ENCODE results near the gene SNN. TPM values are rescaled to one million over a fixed set of nuclear protein-coding genes. Genes with fewer than 3 reads are reported as not detected.

The SNN gene
- total and polyA plus RNA-seq, 2 of the 8 experiments (the other 6 are each of a cell fraction or from before 2014, with no cell fraction given): 37.4 to 66.9 TPM

DNA sequence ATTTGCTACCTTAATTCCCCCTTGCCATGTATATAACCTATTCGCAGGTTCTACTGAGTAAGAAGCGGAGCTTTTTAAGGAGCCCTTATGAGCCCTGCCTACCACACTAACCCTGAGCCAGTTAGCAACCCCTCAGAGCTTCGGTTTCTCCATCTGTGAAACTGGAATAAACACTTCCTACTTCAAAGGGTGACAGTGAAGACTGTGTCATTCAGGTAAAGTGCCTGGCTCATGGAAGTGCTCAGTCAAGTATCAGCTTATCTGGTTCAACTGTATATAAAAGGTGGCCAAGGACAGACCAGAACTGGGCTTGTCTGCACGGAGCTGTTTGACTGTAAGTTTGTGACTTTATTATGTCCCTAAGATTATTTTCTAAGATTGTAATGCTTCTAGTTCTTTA, 43.4 kb downstream of the SNN start:
- Histone ChIP-seq H4K91ac (replicated peaks; ENCODE audit: insufficient read length, low read length) (no peak overlapping the region), H3K56ac (replicated peaks; ENCODE audit: insufficient read length, low read depth, low read length) (no peak overlapping the region), H3K36me3 (ENCODE audit: control insufficient read depth in 2 of 4, insufficient read depth in 4 of 4, low read length in 3 of 4) (no peaks in the 10 kb centered on the region; a peak in 4 of 8 replicates), H3K4me2 (ENCODE audit: insufficient read depth in 1 of 2, low read depth in 2 of 2, low read length in 2 of 2) (no peak overlapping the region), H3K4me1 (replicated peaks in 1 of 4; ENCODE audit: control insufficient read depth in 3 of 4, insufficient read depth in 4 of 4, low read length in 3 of 4) (no peaks in the 10 kb centered on the region), H3K9me3 (ENCODE audit: insufficient read depth in 2 of 2, low read depth in 1 of 2, low read length in 1 of 2) (no peaks in the 10 kb centered on the region), H4K5ac (ENCODE audit: insufficient read length, low read depth, low read length) (no peak overlapping the region), H3K23ac (ENCODE audit: insufficient read length) (no peak overlapping the region), H2BK15ac (ENCODE audit: low read length) (no peak overlapping the region), H2BK5ac (ENCODE audit: low read depth, low read length) (no peak overlapping the region), H3K23me2 (ENCODE audit: low read depth, low read length) (no peaks in the 10 kb centered on the region), H2BK20ac (ENCODE audit: low read length) (no peak overlapping the region), H3K9ac (replicated peaks in 1 of 4; ENCODE audit: extremely low read depth in 1 of 4, low read depth in 3 of 4, low read length in 3 of 4) (no peak overlapping the region), H3K14ac (ENCODE audit: insufficient read length) (no peak overlapping the region), H4K8ac (ENCODE audit: extremely low read depth, insufficient read depth, low read length) (no peak overlapping the region), H3K79me1 (ENCODE audit: low read depth, low read length) (no peaks in the 10 kb centered on the region), H2AFZ (ENCODE audit: low read length) (no peak overlapping the region), H3K79me2 (ENCODE audit: control insufficient read depth in 1 of 2, insufficient read depth in 2 of 2, low read length in 2 of 2) (no peaks in the 10 kb centered on the region), H2AK5ac (ENCODE audit: low read depth, low read length) (no peak overlapping the region), H4K20me1 (replicated peaks in 1 of 2; ENCODE audit: control insufficient read depth in 1 of 2, insufficient read depth in 2 of 2, low read length in 2 of 2) (no peaks in the 10 kb centered on the region), H2BK120ac (replicated peaks; ENCODE audit: low read depth, low read length) (no peak overlapping the region), H2BK12ac (ENCODE audit: low read depth, low read length) (no peak overlapping the region), H3K27ac (ENCODE audit: low read depth, low read length) (no peak overlapping the region), H3K4me3 (ENCODE audit: extremely low read depth in 1 of 4, insufficient read depth in 2 of 4, low read depth in 3 of 4, low read length in 4 of 4) (no peak overlapping the region), H3K18ac (ENCODE audit: extremely low read depth, low read length) (no peak overlapping the region), H3K27me3 (replicated peaks in 1 of 4; ENCODE audit: control insufficient read depth in 3 of 4, extremely low read depth in 1 of 4, insufficient read depth in 3 of 4, low read length in 3 of 4) (no peaks in the 10 kb centered on the region), H3K4ac (replicated peaks; ENCODE audit: insufficient read length, low read depth, low read length) (no peak overlapping the region)
- FAIRE-seq (no peak), DNase-seq (ENCODE audit: low read depth in 1 of 2, low spot score in 2 of 2) (no peak)
- ChIA-PET POLR2A (ENCODE audit: partially characterized antibody) (no interaction called here), CTCF (ENCODE audit: partially characterized antibody) (interaction anchor here (0.6 to 3.6 kb wide), 8 partner anchors 14 to 747 kb away, joined by 3 to 9 read pairs (median 4); no protein-coding TSS in a partner anchor)
- TF ChIP-seq PHF8 (conservative IDR thresholded peaks at IDR 0.05; ENCODE audit: low read depth, low read length) (no peak), EZH2 (IDR thresholded peaks at IDR 0.05; ENCODE audit: low read depth, low read length, severe bottlenecking) (no peak), TAF7 (optimal IDR thresholded peaks at IDR 0.05; ENCODE audit: borderline replicate concordance, low read depth, low read length) (no peak)
- 90% methylated on average over 4 of the region's 4 CpGs; no CpG with 5 or more reads in 1 of the 2 experiments for WGBS, 2 experiments (ENCODE audit: extremely low coverage in 1 of 2, insufficient coverage in 1 of 2, insufficient read length in 1 of 2, insufficient replicate concordance in 2 of 2, low coverage in 1 of 2, low lambda C conversion rate in 2 of 2, missing lambda C conversion rate in 1 of 2)
